Colonic mucosa (tissue), 4 donors: ENCODE measurements around the gene GINS1. TPM values are rescaled to one million over a fixed set of nuclear protein-coding genes. Genes with fewer than 3 reads are reported as not detected.

ENCODE experiments used
- DNase-seq: peaks from one replicate; pipeline ENCODE4 v3.0.0-alpha.2; 2020
- H3K27ac ChIP-seq: fragments of 200-600 bp; one replicate; pipeline ENCODE4 v1.8.0; 2021
- H3K27me3 ChIP-seq: fragments of 200-600 bp; one replicate; pipeline ENCODE4 v1.8.0; 2021
- H3K36me3 ChIP-seq: fragments of 200-600 bp; one replicate; pipeline ENCODE4 v1.8.0; 2021
- H3K4me1 ChIP-seq: fragments of 200-600 bp; one replicate; pipeline ENCODE4 v1.8.0; 2021; ENCODE audit warnings: mild to moderate bottlenecking
- H3K4me3 ChIP-seq: fragments of 200-600 bp; one replicate; pipeline ENCODE4 v1.8.0; 2021
- H3K9ac ChIP-seq, 2 donors: one replicate each; pipeline ENCODE4 v1.7.0; 2013; ENCODE audit warnings: control low read depth in 2 of 2, low read depth in 2 of 2, low read length in 2 of 2
- H3K9me3 ChIP-seq: fragments of 200-600 bp; one replicate; pipeline ENCODE4 v1.8.0; 2021
- CTCF ChIP-seq: fragments of 200-600 bp; IDR thresholded peaks from one replicate; pipeline ENCODE4 v1.8.0; 2022; ENCODE audit warnings: antibody characterized with exemption, mild to moderate bottlenecking
- intact Hi-C: fragments of 100-400 bp; cut with DNase I; formaldehyde crosslinking; loops from one replicate; pipeline ENCODE4 v1.14.1; 2022
- total RNA-seq, 2 donors: library from RNA; stranded (reverse); fragmentation: NEBNext Ultra II Directional in 1 of 2; extraction: Animal tissue kit (Norgen Biotek cat#: 25700) in 1 of 2; gene quantifications; one replicate each; pipeline ENCODE4 v1.2.1, GENCODE V29; 2021
- donor health status: healthy.
- donor health status: DM: no; HTN: no; CAD: no.
- donor health status: DM: no; HTN: no; CAD: no.

The GINS1 gene
- total RNA-seq, 2 donors from 2014 or later: 5.4 to 24.0 TPM

- H3K36me3 ChIP-seq: no peaks in the 10 kb centered on the region
- H3K9me3 ChIP-seq: no peaks in the 10 kb centered on the region
- no peak for TF ChIP-seq CTCF
- DNase-seq: no peak
- no peak overlapping the region for H3K9ac ChIP-seq
- H3K27me3 ChIP-seq: no peaks in the 10 kb centered on the region
- no peak overlapping the region for H3K4me3 ChIP-seq
- H3K27ac ChIP-seq: no peak overlapping the region
- intact Hi-C loops: no loop called here
- H3K4me1 ChIP-seq: no peaks in the 10 kb centered on the region
These were observed 13.6 kb downstream of the GINS1 start for GRCh38 chr20:25421102-25421501.

- H3K9ac ChIP-seq: no peak overlapping the region
- no peak for DNase-seq
- TF ChIP-seq CTCF: no peak
- no peak overlapping the region for H3K4me3 ChIP-seq
- no peaks in the 10 kb centered on the region for H3K9me3 ChIP-seq
- H3K27ac ChIP-seq: no peak overlapping the region
- intact Hi-C loops: no loop called here
- no peaks in the 10 kb centered on the region for H3K27me3 ChIP-seq
- H3K36me3 ChIP-seq: no peaks in the 10 kb centered on the region
- no peaks in the 10 kb centered on the region for H3K4me1 ChIP-seq
These were observed 14.6 kb downstream of the GINS1 start for GRCh38 chr20:25422032-25422431.

- H3K9ac ChIP-seq: no peak overlapping the region
- no peaks in the 10 kb centered on the region for H3K27me3 ChIP-seq
- no peak overlapping the region for H3K4me3 ChIP-seq
- intact Hi-C loops: no loop called here
- DNase-seq: no peak
- no peak for TF ChIP-seq CTCF
- H3K27ac ChIP-seq: no peak overlapping the region
- no peaks in the 10 kb centered on the region for H3K9me3 ChIP-seq
- no peaks in the 10 kb centered on the region for H3K36me3 ChIP-seq
- H3K4me1 ChIP-seq: no peaks in the 10 kb centered on the region
These were observed 17.1 kb downstream of the GINS1 start for GRCh38 chr20:25424536-25424935.

GRCh38 chr20:25437153-25437581 lies 29.7 kb downstream of the GINS1 start:
- intact Hi-C loops: no loop called here
- Histone ChIP-seq H3K9ac (no peak overlapping the region), H3K27ac (no peak overlapping the region)

GRCh38 chr20:25439328-25439727 lies 31.9 kb downstream of the GINS1 start:
- H3K9me3 ChIP-seq: no peaks in the 10 kb centered on the region
- no peaks in the 10 kb centered on the region for H3K4me1 ChIP-seq
- H3K27ac ChIP-seq: no peak overlapping the region
- intact Hi-C loops: no loop called here
- DNase-seq: no peak
- no peaks in the 10 kb centered on the region for H3K36me3 ChIP-seq
- H3K9ac ChIP-seq: no peak overlapping the region
- no peak overlapping the region for H3K4me3 ChIP-seq
- no peaks in the 10 kb centered on the region for H3K27me3 ChIP-seq
- no peak for TF ChIP-seq CTCF

More at GRCh38 chr20:25437153-25437581, 29.7 kb downstream of the GINS1 start:
- Histone ChIP-seq H3K36me3 (no peaks in the 10 kb centered on the region), H3K4me3 (no peak overlapping the region), H3K27me3 (no peaks in the 10 kb centered on the region), H3K4me1 (no peaks in the 10 kb centered on the region), H3K9me3 (no peaks in the 10 kb centered on the region)
- DNase-seq: no peak
- TF ChIP-seq CTCF: no peak

- Histone ChIP-seq H3K9ac (no peak overlapping the region), H3K27me3 (no peaks in the 10 kb centered on the region), H3K4me1 (no peaks in the 10 kb centered on the region), H3K27ac (no peak overlapping the region), H3K4me3 (no peak overlapping the region), H3K36me3 (no peaks in the 10 kb centered on the region), H3K9me3 (no peaks in the 10 kb centered on the region)
- TF ChIP-seq CTCF: no peak
- no peak for DNase-seq
- intact Hi-C loops: no loop called here
These were observed 37.1 kb downstream of the GINS1 start for GRCh38 chr20:25444556-25444955.
